Upper lobe of left lung (tissue), 6 donors: Measurements from ENCODE around the gene LGALS7B. TPM values are rescaled to one million over a fixed set of nuclear protein-coding genes. Genes with fewer than 3 reads are reported as not detected.
"Not testable (repeated sequence)": the region's sequence is repeated elsewhere in the genome, so short reads cannot be mapped to it uniquely, and the experiment has no call there.

Source experiments
- ATAC-seq, 2 donors: fragments of 200-7000 bp; cut with Tn5 transposase; one replicate each; pipeline ENCODE4 v1.9.1; 2022; ENCODE audit warnings: mild to moderate bottlenecking in 2 of 2, moderate library complexity in 2 of 2; ENCODE audit not compliant: low FRiP score in 2 of 2
- DNase-seq, 2 donors: peaks; one replicate each; pipeline ENCODE4 v3.0.0-alpha.2; 2019 to 2020
- H3K27ac ChIP-seq, 4 donors: fragments of 200-600 bp; sonication (generic); one replicate each; pipeline ENCODE4 v1.5.1; 2016 to 2019
- H3K27me3 ChIP-seq, 4 donors: fragments of 200-600 bp; sonication (generic); one replicate each; pipeline ENCODE4 v1.5.1; 2017 to 2019
- H3K36me3 ChIP-seq, 4 donors: fragments of 200-600 bp; sonication (generic); one replicate each; pipeline ENCODE4 v1.5.1; 2016 to 2019
- H3K4me1 ChIP-seq, 4 donors: fragments of 200-600 bp; sonication (generic); one replicate each; pipeline ENCODE4 v1.5.1; 2018 to 2019
- H3K4me3 ChIP-seq, 4 donors: fragments of 200-600 bp; sonication (generic); one replicate each; pipeline ENCODE4 v1.5.1; 2017 to 2019; ENCODE audit warnings: mild to moderate bottlenecking in 2 of 4, moderate library complexity in 1 of 4
- H3K9me3 ChIP-seq, 4 donors: fragments of 200-600 bp; sonication (generic); one replicate each; pipeline ENCODE4 v1.5.1; 2018 to 2019
- EP300 ChIP-seq, 4 donors: sonication (generic); formaldehyde crosslinking; IDR thresholded peaks; one replicate each; pipeline ENCODE4 v1.5.1; 2017; ENCODE audit warnings: antibody characterized with exemption in 4 of 4, control low read depth in 2 of 4
- POLR2A ChIP-seq, 4 donors: fragments of 450-650 bp; IDR thresholded peaks; one replicate each; pipeline ENCODE4 v1.5.1; 2016 to 2017; ENCODE audit warnings: antibody characterized with exemption in 4 of 4, mild to moderate bottlenecking in 2 of 4
- POLR2AphosphoS5 ChIP-seq, 2 donors: sonication (generic); formaldehyde crosslinking; IDR thresholded peaks; one replicate each; pipeline ENCODE4 v1.5.1; 2017; ENCODE audit warnings: antibody characterized with exemption in 2 of 2
- WGBS, 2 donors: methylation state at CpG; one replicate each; pipeline ENCODE4 v1.1.5; 2017 to 2018; 5-methylcytosine and 5-hydroxymethylcytosine counted together
- total RNA-seq, 6 donors: library from RNA; depleted of rRNA in 4 of 6; stranded (reverse); fragments of >200 nt in 4 of 6; gene quantifications; one replicate each; pipeline versions ENCODE4 v1.1.0 to v1.2.1, GENCODE V29; 2016 to 2021
- TF ChIP-seq, protein P1 (sequence below), 6 experiments: fragments of 450-650 bp in 4 of 6; fragments of 200-600 bp in 2 of 6; sonication (generic) in 2 of 6; IDR thresholded peaks; one replicate each; pipeline ENCODE4 v1.5.1; 2016 to 2019; ENCODE audit warnings: antibody characterized with exemption in 6 of 6
- donor health status: DM: no; HTN: no; CAD: no; lungs with moderate emphysema.
- donor health status: DM: no; HTN: yes; CAD: no; lungs with severe emphysema.

The LGALS7B gene
- total RNA-seq, 6 donors from 2014 or later = 12.4 TPM; not detected in 5

- H3K36me3 ChIP-seq, DNase-seq, H3K4me1 ChIP-seq, H3K27ac ChIP-seq, H3K27me3 ChIP-seq, H3K9me3 ChIP-seq: not testable (repeated sequence)
- ATAC-seq = peak; percentile 86 to 96
- H3K4me3 ChIP-seq = peak overlapping the region in 1 of 4 donors; percentile 26
- no CpG with 5 or more reads among the region's 40 CpGs for WGBS, 2 donors
These were observed 2.6 kb downstream of the LGALS7B start for GRCh38 chr19:38791451-38792064.

DNA sequence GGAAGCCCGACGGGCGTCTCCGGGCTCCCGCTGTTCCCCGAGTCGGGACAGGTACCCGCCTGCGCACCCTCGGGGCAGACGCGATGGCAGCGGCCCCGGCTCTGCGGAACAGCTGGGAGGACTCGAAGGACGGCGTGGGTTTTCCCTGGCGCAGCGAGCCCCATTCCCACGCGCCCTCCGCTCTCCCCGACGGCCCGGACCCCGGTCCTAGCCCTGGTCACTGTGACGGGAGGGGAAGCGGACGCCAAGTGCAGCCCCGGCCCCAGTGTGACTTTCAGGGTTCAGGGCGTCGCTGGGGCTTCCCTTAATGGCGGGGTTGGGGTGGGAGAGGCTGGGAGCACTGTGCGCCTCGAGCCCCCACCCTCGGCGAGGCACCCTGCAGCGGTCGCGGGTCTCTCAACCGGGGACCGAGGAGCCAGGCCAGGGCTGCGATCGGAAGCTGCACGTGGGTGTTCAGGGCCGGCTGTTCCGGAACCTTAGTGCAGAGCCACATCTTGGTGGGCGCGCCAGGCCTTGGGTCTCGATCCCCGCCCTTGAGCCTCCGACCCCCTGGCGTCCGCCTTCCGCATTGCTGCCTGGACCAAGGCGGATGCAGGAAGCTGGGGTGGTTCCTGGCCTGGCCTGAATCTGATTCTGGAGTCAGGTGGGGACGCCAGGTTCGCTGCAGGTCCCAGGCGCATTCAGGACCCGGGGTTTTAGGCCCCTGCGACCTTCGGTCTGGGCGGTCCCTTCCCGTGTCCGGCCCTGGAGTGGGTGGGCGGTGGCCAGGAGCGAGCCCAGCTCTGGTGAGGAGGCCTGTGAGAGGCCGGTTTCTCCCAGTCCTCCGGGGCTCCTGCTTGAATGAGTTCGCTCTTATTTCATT is 3.5 kb downstream of the LGALS7B start:
- no peaks in the 10 kb centered on the region for H3K36me3 ChIP-seq
- peak overlapping the region in 1 of 4 donors; percentile 35 for H3K27ac ChIP-seq
- H3K4me3 ChIP-seq = peak overlapping the region in 3 of 4 donors; percentile 23 to 41 (median 37)
- no peaks in the 10 kb centered on the region for H3K27me3 ChIP-seq
- no peak for TF ChIP-seq POLR2AphosphoS5 (IDR thresholded peaks at IDR 0.05)
- TF ChIP-seq, protein P1, sequence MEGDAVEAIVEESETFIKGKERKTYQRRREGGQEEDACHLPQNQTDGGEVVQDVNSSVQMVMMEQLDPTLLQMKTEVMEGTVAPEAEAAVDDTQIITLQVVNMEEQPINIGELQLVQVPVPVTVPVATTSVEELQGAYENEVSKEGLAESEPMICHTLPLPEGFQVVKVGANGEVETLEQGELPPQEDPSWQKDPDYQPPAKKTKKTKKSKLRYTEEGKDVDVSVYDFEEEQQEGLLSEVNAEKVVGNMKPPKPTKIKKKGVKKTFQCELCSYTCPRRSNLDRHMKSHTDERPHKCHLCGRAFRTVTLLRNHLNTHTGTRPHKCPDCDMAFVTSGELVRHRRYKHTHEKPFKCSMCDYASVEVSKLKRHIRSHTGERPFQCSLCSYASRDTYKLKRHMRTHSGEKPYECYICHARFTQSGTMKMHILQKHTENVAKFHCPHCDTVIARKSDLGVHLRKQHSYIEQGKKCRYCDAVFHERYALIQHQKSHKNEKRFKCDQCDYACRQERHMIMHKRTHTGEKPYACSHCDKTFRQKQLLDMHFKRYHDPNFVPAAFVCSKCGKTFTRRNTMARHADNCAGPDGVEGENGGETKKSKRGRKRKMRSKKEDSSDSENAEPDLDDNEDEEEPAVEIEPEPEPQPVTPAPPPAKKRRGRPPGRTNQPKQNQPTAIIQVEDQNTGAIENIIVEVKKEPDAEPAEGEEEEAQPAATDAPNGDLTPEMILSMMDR (IDR thresholded peaks at IDR 0.05) = peak in 5 of 6 experiments; percentile 49 to 83 (median 64)
- no peak for TF ChIP-seq POLR2A (IDR thresholded peaks at IDR 0.05)
- TF ChIP-seq EP300 (IDR thresholded peaks at IDR 0.05) = no peak
- 30 to 40% methylated on average over 14 to 37 of the region's 71 CpGs for WGBS, 2 donors
- no peaks in the 10 kb centered on the region for H3K9me3 ChIP-seq
- H3K4me1 ChIP-seq = peaks cover 3 to 8% (median 7%) of the 10 kb centered on the region in 4 donors
- DNase-seq (peak in 1 of 2 donors; percentile 90), ATAC-seq (peak; percentile 19 to 70)

- Histone ChIP-seq H3K27ac (no peak overlapping the region), H3K27me3 (no peaks in the 10 kb centered on the region), H3K4me1 (peaks cover 3 to 8% (median 7%) of the 10 kb centered on the region in 4 donors), H3K9me3 (no peaks in the 10 kb centered on the region), H3K36me3 (no peaks in the 10 kb centered on the region), H3K4me3 (no peak overlapping the region)
- ATAC-seq (no peak), DNase-seq (no peak)
- no peak for TF ChIP-seq POLR2AphosphoS5 (IDR thresholded peaks at IDR 0.05)
- TF ChIP-seq, protein P1 (IDR thresholded peaks at IDR 0.05) = no peak
- TF ChIP-seq POLR2A (IDR thresholded peaks at IDR 0.05) = no peak
- no peak for TF ChIP-seq EP300 (IDR thresholded peaks at IDR 0.05)
- 71 to 75% methylated on average over 8 of the region's 8 CpGs for WGBS, 2 donors
These were observed 4.2 kb downstream of the LGALS7B start for GRCh38 chr19:38793177-38793576.

DNA sequence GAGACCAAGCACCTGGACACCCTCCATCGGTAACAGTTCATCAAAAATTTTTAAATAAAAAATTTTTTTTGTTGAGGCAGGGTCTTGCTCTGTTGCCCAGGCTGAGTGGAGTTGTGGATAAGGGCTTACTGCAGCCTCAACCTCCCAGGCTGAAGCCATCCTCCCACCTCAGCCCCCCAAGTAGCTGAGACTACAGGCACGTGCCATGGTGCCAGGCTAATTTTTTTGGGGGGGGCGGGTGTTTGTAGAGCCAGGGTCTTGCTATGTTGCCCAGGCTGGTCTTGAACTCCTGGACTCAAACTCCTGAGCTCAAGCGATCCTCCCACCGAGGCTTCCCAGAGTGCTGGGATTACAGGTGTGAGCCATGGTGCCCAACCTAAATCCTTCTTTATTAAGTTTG is 4.7 kb downstream of the LGALS7B start:
- no peak for ATAC-seq
- Histone ChIP-seq H3K27me3 (no peaks in the 10 kb centered on the region), H3K9me3 (no peaks in the 10 kb centered on the region), H3K36me3 (no peaks in the 10 kb centered on the region), H3K27ac (no peak overlapping the region), H3K4me3 (no peak overlapping the region), H3K4me1 (peaks cover 3 to 8% (median 7%) of the 10 kb centered on the region in 4 donors)
- 89 to 96% methylated on average over 4 to 5 of the region's 5 CpGs for WGBS, 2 donors
- TF ChIP-seq POLR2A (IDR thresholded peaks at IDR 0.05) = no peak
- TF ChIP-seq EP300 (IDR thresholded peaks at IDR 0.05) = no peak
- TF ChIP-seq, protein P1 (IDR thresholded peaks at IDR 0.05) = no peak
- no peak for TF ChIP-seq POLR2AphosphoS5 (IDR thresholded peaks at IDR 0.05)
- DNase-seq = no peak

GRCh38 chr19:38795549-38795948 is 6.5 kb downstream of the LGALS7B start:
- Histone ChIP-seq H3K9me3 (no peaks in the 10 kb centered on the region), H3K36me3 (no peaks in the 10 kb centered on the region), H3K27me3 (no peaks in the 10 kb centered on the region), H3K4me1 (peaks cover 3 to 8% (median 7%) of the 10 kb centered on the region in 4 donors), H3K27ac (no peak overlapping the region), H3K4me3 (no peak overlapping the region)
- ATAC-seq (no peak), DNase-seq (no peak)
- WGBS, 2 donors = 95 to 99% methylated on average over 4 of the region's 4 CpGs
- TF ChIP-seq POLR2AphosphoS5 (IDR thresholded peaks at IDR 0.05) (no peak), EP300 (IDR thresholded peaks at IDR 0.05) (no peak), POLR2A (IDR thresholded peaks at IDR 0.05) (no peak)
- TF ChIP-seq, protein P1 (IDR thresholded peaks at IDR 0.05) = no peak
